Parathyroid adenoma (tissue), 2 donors: Measurements from ENCODE around the gene TUSC1.

ENCODE experiments used
- H2AFZ ChIP-seq: fragments of 300-600 bp; sonication (generic); one replicate; pipeline ENCODE4 v1.7.0; 2017; ENCODE audit warnings: antibody characterized with exemption, mild to moderate bottlenecking
- H3K27ac ChIP-seq: fragments of 300-600 bp; sonication (generic); one replicate; pipeline ENCODE4 v1.7.0; 2017
- H3K27me3 ChIP-seq: fragments of 300-600 bp; sonication (generic); one replicate; pipeline ENCODE4 v1.7.0; 2017; ENCODE audit warnings: low read length; ENCODE audit not compliant: control insufficient read depth, insufficient read depth
- H3K36me3 ChIP-seq: fragments of 300-600 bp; sonication (generic); one replicate; pipeline ENCODE4 v1.7.0; 2017; ENCODE audit warnings: low read length; ENCODE audit not compliant: control insufficient read depth, insufficient read depth
- H3K4me1 ChIP-seq: fragments of 300-600 bp; sonication (generic); one replicate; pipeline ENCODE4 v1.7.0; 2017; ENCODE audit warnings: control low read depth
- H3K4me2 ChIP-seq: fragments of 300-600 bp; sonication (generic); one replicate; pipeline ENCODE4 v1.7.0; 2017; ENCODE audit warnings: low read length
- H3K4me3 ChIP-seq: fragments of 300-600 bp; sonication (generic); one replicate; pipeline ENCODE4 v1.7.0; 2017; ENCODE audit warnings: low read depth, low read length
- H3K79me2 ChIP-seq: fragments of 300-600 bp; sonication (generic); one replicate; pipeline ENCODE4 v1.7.0; 2017; ENCODE audit warnings: control low read depth
- H3K9ac ChIP-seq: fragments of 300-600 bp; sonication (generic); one replicate; pipeline ENCODE4 v1.7.0; 2017; ENCODE audit warnings: mild to moderate bottlenecking
- H3K9me3 ChIP-seq: fragments of 300-600 bp; sonication (generic); one replicate; pipeline ENCODE4 v1.7.0; 2017; ENCODE audit warnings: low read length; ENCODE audit not compliant: control insufficient read depth
- CTCF ChIP-seq: fragments of 300-600 bp; sonication (generic); IDR thresholded peaks from one replicate; pipeline ENCODE4 v1.7.0; 2017; ENCODE audit warnings: antibody characterized with exemption, mild to moderate bottlenecking
- donor health status: primary hyperparathyroidism.

The TUSC1 gene

GRCh38 chr9:25636026-25636425, 42.2 kb downstream of the TUSC1 start:
- Histone ChIP-seq H3K4me1 (no peaks in the 10 kb centered on the region), H3K27me3 (no peaks in the 10 kb centered on the region), H3K79me2 (no peaks in the 10 kb centered on the region), H2AFZ (no peak overlapping the region), H3K27ac (no peak overlapping the region), H3K4me3 (no peak overlapping the region), H3K36me3 (no peaks in the 10 kb centered on the region), H3K4me2 (no peak overlapping the region), H3K9ac (no peak overlapping the region), H3K9me3 (no peaks in the 10 kb centered on the region)
- TF ChIP-seq CTCF = no peak

GRCh38 chr9:25629231-25629630, 49.0 kb downstream of the TUSC1 start:
- H3K27me3 ChIP-seq = no peaks in the 10 kb centered on the region
- H3K4me1 ChIP-seq = no peaks in the 10 kb centered on the region
- no peak overlapping the region for H3K27ac ChIP-seq
- no peak for TF ChIP-seq CTCF
- no peak overlapping the region for H3K9ac ChIP-seq
- no peak overlapping the region for H3K4me3 ChIP-seq
- H3K4me2 ChIP-seq = no peak overlapping the region
- no peak overlapping the region for H2AFZ ChIP-seq
- no peaks in the 10 kb centered on the region for H3K36me3 ChIP-seq
- no peaks in the 10 kb centered on the region for H3K79me2 ChIP-seq
- no peaks in the 10 kb centered on the region for H3K9me3 ChIP-seq
